Lung (tissue), 12 donors: Measurements from ENCODE around the gene SIRPG. TPM values are rescaled to one million over a fixed set of nuclear protein-coding genes. Genes with fewer than 3 reads are reported as not detected.

Experiments
- ATAC-seq: fragments of 200-7000 bp; cut with Tn5 transposase; one replicate; pipeline ENCODE4 v1.9.1; 2020; ENCODE audit warnings: moderate number of reproducible peaks; ENCODE audit not compliant: insufficient read depth, low FRiP score
- DNase-seq, 3 donors: peaks; one replicate each; pipeline ENCODE4 v3.0.0-alpha.2; 2013 to 2017
- H3K27ac ChIP-seq, 2 donors: one replicate each; pipeline ENCODE4 v1.5.1; 2013; ENCODE audit warnings: mild to moderate bottlenecking in 2 of 2, moderate library complexity in 2 of 2, control low read depth in 1 of 2, inconsistent platforms in 1 of 2, low read depth in 1 of 2, low read length in 1 of 2
- H3K27me3 ChIP-seq, 3 donors: one replicate each; pipeline ENCODE4 v1.5.1; 2013; ENCODE audit warnings: low read length in 2 of 3; ENCODE audit not compliant: control insufficient read depth in 3 of 3, insufficient read depth in 3 of 3
- H3K36me3 ChIP-seq, 4 donors: one replicate each; pipeline ENCODE4 v1.5.1; 2013; ENCODE audit warnings: low read length in 4 of 4, mild to moderate bottlenecking in 1 of 4, moderate library complexity in 1 of 4; ENCODE audit not compliant: control insufficient read depth in 4 of 4, insufficient read depth in 4 of 4
- H3K4me1 ChIP-seq, 5 donors: one replicate each; pipeline ENCODE4 v1.5.1; 2013; ENCODE audit warnings: low read length in 5 of 5, mild to moderate bottlenecking in 2 of 5, moderate library complexity in 1 of 5; ENCODE audit not compliant: control insufficient read depth in 5 of 5, insufficient read depth in 5 of 5
- H3K4me3 ChIP-seq: one replicate; pipeline ENCODE4 v1.5.1; 2013; ENCODE audit warnings: mild to moderate bottlenecking, control low read depth, moderate library complexity
- H3K9ac ChIP-seq, 2 donors: one replicate each; pipeline ENCODE4 v1.5.1; 2013; ENCODE audit warnings: low read length in 2 of 2, control low read depth in 1 of 2; ENCODE audit not compliant: insufficient read depth in 1 of 2
- H3K9me3 ChIP-seq, 4 donors: one replicate each; pipeline ENCODE4 v1.5.1; 2013; ENCODE audit warnings: low read length in 3 of 4, mild to moderate bottlenecking in 1 of 4, moderate library complexity in 1 of 4; ENCODE audit not compliant: control insufficient read depth in 4 of 4, insufficient read depth in 3 of 4
- WGBS, 2 donors: extraction: QIAGEN DNeasy Blood & Tissue Kit; methylation state at CpG; one replicate each; pipeline ENCODE4 v1.1.7; 2013; 5-methylcytosine and 5-hydroxymethylcytosine counted together
- polyA plus RNA-seq, 2 donors: library from polyadenylated mRNA; stranded (reverse); fragments of 200-250 nt; gene quantifications; one replicate each; pipeline ENCODE4 v1.2.1, GENCODE V29; 2013
- total RNA-seq, 2 donors: library from RNA; depleted of rRNA in 1 of 2; stranded (reverse); fragments of >200 nt in 1 of 2; gene quantifications; one replicate each; pipeline ENCODE4 v1.2.1, GENCODE V29; 2014 to 2021
- TF ChIP-seq, protein P1 (sequence below): IDR thresholded peaks from 2 replicates; pipeline ENCODE4 v1.5.1; 2012; ENCODE audit warnings: mild to moderate bottlenecking; ENCODE audit errors: control extremely low read depth, extremely low read depth
- donor health status: control.
- donor health status: control.
- donor health status: Bipolar disorder and iron deficiency.
- donor health status: healthy.
- donor health status: DM: yes; HTN: yes; CAD: no.

The SIRPG gene
- total and polyA plus RNA-seq, 4 donors: 0.28 to 1.8 (median 0.76) TPM

DNA sequence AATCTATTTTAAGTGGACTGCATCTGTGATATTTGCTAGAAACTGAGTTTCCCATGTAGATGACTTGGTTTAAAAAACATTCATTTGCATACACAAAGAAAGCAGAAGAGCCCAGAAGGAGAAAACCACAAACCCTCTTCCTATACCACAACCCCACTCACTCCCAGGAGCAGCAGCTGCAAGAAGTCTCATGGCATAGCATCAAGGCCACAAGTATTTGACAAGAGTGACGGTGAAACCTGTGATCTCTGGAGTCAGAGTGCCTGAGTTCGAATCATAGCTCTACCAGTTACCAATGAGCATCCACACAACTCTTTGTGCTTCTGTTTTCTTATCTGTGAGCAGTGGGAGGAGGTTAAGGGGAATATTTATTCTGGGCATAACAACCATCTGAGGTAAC, 44.7 kb upstream of the SIRPG start:
- peak in 2 of 3 donors; percentile 2 to 12 for DNase-seq
- H3K27me3 ChIP-seq: peaks cover 0 to 6% (median 0%) of the 10 kb centered on the region in 3 donors
- H3K4me1 ChIP-seq: no peaks in the 10 kb centered on the region
- H3K36me3 ChIP-seq: no peaks in the 10 kb centered on the region
- H3K27ac ChIP-seq: no peak overlapping the region
- no peak for ATAC-seq
- H3K4me3 ChIP-seq: no peak overlapping the region
- 23 to 52% methylated on average over 2 of the region's 2 CpGs for WGBS, 2 donors
- TF ChIP-seq, protein P1, sequence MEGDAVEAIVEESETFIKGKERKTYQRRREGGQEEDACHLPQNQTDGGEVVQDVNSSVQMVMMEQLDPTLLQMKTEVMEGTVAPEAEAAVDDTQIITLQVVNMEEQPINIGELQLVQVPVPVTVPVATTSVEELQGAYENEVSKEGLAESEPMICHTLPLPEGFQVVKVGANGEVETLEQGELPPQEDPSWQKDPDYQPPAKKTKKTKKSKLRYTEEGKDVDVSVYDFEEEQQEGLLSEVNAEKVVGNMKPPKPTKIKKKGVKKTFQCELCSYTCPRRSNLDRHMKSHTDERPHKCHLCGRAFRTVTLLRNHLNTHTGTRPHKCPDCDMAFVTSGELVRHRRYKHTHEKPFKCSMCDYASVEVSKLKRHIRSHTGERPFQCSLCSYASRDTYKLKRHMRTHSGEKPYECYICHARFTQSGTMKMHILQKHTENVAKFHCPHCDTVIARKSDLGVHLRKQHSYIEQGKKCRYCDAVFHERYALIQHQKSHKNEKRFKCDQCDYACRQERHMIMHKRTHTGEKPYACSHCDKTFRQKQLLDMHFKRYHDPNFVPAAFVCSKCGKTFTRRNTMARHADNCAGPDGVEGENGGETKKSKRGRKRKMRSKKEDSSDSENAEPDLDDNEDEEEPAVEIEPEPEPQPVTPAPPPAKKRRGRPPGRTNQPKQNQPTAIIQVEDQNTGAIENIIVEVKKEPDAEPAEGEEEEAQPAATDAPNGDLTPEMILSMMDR: no peak
- H3K9me3 ChIP-seq: peaks cover 0 to under 1% (median 0%) of the 10 kb centered on the region in 4 donors
- no peak overlapping the region for H3K9ac ChIP-seq

DNA sequence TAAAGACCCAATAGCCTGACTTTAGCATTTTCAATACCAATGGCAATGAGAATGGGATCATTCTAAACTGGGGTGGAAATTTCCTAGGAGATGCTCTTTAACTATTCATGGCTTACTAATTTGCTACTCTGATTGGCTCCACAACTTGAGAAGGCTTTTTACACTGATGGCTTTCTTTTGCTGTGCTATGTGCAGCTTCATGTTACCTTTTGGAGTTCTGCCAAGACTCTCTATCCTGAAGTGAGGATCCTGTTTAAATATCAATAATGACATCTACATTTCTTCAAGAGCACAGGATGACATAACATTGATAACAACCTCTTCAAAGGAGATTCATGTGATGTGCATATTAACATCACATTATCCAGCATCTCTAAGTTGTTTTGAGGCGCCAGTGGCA, 43.4 kb upstream of the SIRPG start:
- Histone ChIP-seq H3K9me3 (no peaks in the 10 kb centered on the region), H3K4me1 (no peaks in the 10 kb centered on the region), H3K27me3 (peaks cover 0 to 6% (median 0%) of the 10 kb centered on the region in 3 donors), H3K9ac (no peak overlapping the region), H3K27ac (no peak overlapping the region), H3K36me3 (no peaks in the 10 kb centered on the region), H3K4me3 (no peak overlapping the region)
- ATAC-seq (no peak), DNase-seq (no peak)
- 75 to 86% methylated on average over 1 of the region's 1 CpG for WGBS, 2 donors
- TF ChIP-seq, protein P1: no peak

DNA sequence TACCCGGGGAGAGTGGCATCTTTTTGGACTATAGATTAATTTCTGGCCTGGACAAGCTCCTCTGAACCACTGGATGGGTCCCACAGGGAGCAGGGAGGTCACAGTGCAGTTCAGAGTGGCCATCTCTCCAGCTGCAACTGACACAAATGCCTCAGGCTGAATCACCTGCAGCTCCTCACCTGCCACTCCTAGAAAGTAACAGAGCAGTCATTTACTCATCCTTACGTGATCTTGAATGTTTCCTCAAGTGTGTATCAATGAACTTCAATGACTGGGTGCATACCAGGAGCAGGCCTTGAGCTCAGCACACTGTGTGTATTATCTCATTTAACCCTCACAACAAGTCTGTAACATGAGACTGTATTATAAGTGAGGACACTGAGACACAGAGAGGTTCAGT, 40.0 kb upstream of the SIRPG start:
- DNase-seq (no peak), ATAC-seq (no peak)
- peaks cover 0 to 2% (median 0%) of the 10 kb centered on the region in 3 donors for H3K27me3 ChIP-seq
- H3K9ac ChIP-seq: no peak overlapping the region
- TF ChIP-seq, protein P1: no peak
- H3K36me3 ChIP-seq: no peaks in the 10 kb centered on the region
- no peaks in the 10 kb centered on the region for H3K4me1 ChIP-seq
- H3K4me3 ChIP-seq: no peak overlapping the region
- 83 to 86% methylated on average over 2 of the region's 2 CpGs for WGBS, 2 donors
- H3K27ac ChIP-seq: no peak overlapping the region
- no peaks in the 10 kb centered on the region for H3K9me3 ChIP-seq
